ENCODE results near the gene AARSD1.
A peak's percentile ranks its signal among the peaks of the same experiment; 100 is the strongest.
"Not testable (repeated sequence)": the region's sequence is repeated elsewhere in the genome, so short reads cannot be mapped to it uniquely, and the experiment has no call there.

The AARSD1 gene

GRCh38 chr17:42964161-42964932 lies at the start of gene AARSD1:
Gene AARSD1, minus strand, starts transcription at chr17:42964454. Its CDS starts 14 bp downstream, at chr17:42964440.
- DNase-seq (ENCODE audit: low read depth in 2 of 2), result peak; percentile 86 to 87

- DNase-seq (ENCODE audit: low read depth in 2 of 2), result no peak
These were observed 49.0 kb upstream of the AARSD1 start for GRCh38 chr17:43013296-43013695.

GRCh38 chr17:43011728-43012472 lies 47.6 kb upstream of the AARSD1 start:
- no peak for DNase-seq (ENCODE audit: low read depth in 2 of 2)

- DNase-seq (ENCODE audit: low read depth in 2 of 2), result no peak
These were observed 46.5 kb upstream of the AARSD1 start for GRCh38 chr17:43010667-43011308.

GRCh38 chr17:43006639-43007551 lies 42.6 kb upstream of the AARSD1 start, which contains the start of gene IFI35:
Gene IFI35, plus strand, starts transcription at chr17:43006784. Its CDS starts 164 bp downstream, at chr17:43006948.
- DNase-seq (ENCODE audit: low read depth in 2 of 2), result peak; percentile 78 to 82

GRCh38 chr17:43003542-43004172 lies 39.4 kb upstream of the AARSD1 start:
- no peak for DNase-seq (ENCODE audit: low read depth in 2 of 2)

GRCh38 chr17:43000894-43001293 lies 36.6 kb upstream of the AARSD1 start:
- DNase-seq (ENCODE audit: low read depth in 2 of 2), result not testable (repeated sequence)

- no peak for DNase-seq (ENCODE audit: low read depth in 2 of 2)
These were observed 34.8 kb upstream of the AARSD1 start for GRCh38 chr17:42999003-42999525.

- DNase-seq (ENCODE audit: low read depth in 2 of 2), result peak; percentile 93 to 97
These were observed 34.0 kb upstream of the AARSD1 start, which contains the start of gene RPL27 for GRCh38 chr17:42997984-42998938. Gene RPL27, plus strand, starts transcription at chr17:42998419. Its CDS starts 332 bp downstream, at chr17:42998751.

- no peak for DNase-seq (ENCODE audit: low read depth in 2 of 2)
These were observed 33.2 kb upstream of the AARSD1 start for GRCh38 chr17:42997390-42997983.

- not testable (repeated sequence) for DNase-seq (ENCODE audit: low read depth in 2 of 2)
These were observed 29.7 kb upstream of the AARSD1 start for GRCh38 chr17:42993913-42994312.

GRCh38 chr17:42992872-42993271 lies 28.6 kb upstream of the AARSD1 start:
- no peak for DNase-seq (ENCODE audit: low read depth in 2 of 2)

- no peak for DNase-seq (ENCODE audit: low read depth in 2 of 2)
These were observed 27.2 kb upstream of the AARSD1 start for GRCh38 chr17:42991471-42991870.

GRCh38 chr17:42989726-42990652 lies 25.7 kb upstream of the AARSD1 start:
- no peak for DNase-seq (ENCODE audit: low read depth in 2 of 2)

GRCh38 chr17:42989141-42989540 lies 24.9 kb upstream of the AARSD1 start:
- DNase-seq (ENCODE audit: low read depth in 2 of 2), result no peak

- no peak for DNase-seq (ENCODE audit: low read depth in 2 of 2)
These were observed 21.0 kb upstream of the AARSD1 start for GRCh38 chr17:42985225-42985624.

GRCh38 chr17:42982266-42982665 lies 18.0 kb upstream of the AARSD1 start:
- no peak for DNase-seq (ENCODE audit: low read depth in 2 of 2)

Measured in stimulated activated CD4-positive, alpha-beta T cell treated with anti-CD3 and anti-CD28 coated beads, Interleukin-15, amount 100 ng/mL, for 48 hours (primary cell).